ENCODE data around the gene VSTM2B.
"Not testable (repeated sequence)": the region's sequence is repeated elsewhere in the genome, so short reads cannot be mapped to it uniquely, and the experiment has no call there.

The VSTM2B gene

DNA sequence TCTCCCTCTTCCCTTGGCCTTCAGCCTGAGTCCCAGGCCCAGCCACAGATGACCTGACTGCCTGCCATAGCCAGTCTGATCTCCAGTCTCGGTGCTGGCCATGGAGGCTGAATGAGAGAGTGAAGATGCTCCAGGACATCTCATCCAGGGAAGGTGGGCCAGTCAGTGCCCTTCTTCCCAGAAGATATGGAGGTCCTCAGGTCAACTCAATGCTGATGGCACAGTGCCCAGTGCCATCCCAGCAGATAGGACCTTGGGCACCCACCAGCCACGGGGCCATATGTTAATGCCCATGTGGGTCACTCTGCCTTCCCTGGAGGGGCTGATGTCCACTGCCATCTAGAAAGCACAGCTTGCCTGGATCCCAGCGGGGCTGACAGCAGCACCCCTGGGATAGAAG is 7.2 kb downstream of the VSTM2B start:
- no peak for DNase-seq

DNA sequence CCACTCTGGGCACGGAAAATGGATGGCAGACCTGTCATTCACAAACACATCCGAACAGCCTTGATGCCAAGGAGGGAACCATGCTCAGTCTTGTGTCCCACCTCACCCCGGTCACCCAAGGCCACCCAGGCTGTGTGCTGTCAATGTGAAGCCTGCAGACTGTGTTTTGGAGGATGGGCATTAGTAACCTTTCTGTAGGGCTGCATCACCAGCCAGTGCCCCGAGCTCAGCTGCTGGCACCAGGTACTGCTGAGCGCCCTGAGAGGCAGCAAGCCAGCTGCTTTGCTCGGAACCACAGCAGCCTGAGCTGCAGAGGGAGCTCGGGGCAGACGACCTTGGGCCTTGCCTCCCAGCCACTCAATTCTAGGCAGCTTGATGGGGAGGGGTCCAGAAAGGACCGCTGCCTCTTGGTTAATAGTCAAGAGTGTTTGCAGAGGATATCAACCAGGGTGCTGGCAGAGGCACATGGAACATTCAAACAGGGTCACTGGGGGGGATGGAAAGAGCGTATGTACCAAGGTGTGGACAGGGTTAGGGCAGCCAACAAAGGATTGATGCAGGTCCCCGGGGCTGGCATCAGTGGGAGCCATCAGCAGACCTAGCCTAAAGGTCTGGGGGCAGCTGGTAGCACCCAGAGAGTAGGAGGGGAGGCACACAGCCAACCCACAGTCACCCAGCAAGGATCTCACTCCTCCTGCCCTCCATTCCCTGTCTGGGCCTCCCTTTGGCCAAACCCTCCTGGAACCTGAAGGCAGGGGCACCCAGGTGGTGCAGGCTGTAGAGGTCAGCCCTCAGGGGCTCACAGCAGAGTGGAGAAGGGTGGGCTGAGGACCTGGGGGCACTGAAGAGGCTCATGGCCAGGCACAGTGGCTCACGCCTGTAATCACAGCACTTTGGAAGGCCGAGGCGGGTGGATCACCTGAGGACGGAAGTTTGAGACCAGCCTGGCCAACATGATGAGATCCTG is 8.1 kb downstream of the VSTM2B start:
- no peak for DNase-seq

DNA sequence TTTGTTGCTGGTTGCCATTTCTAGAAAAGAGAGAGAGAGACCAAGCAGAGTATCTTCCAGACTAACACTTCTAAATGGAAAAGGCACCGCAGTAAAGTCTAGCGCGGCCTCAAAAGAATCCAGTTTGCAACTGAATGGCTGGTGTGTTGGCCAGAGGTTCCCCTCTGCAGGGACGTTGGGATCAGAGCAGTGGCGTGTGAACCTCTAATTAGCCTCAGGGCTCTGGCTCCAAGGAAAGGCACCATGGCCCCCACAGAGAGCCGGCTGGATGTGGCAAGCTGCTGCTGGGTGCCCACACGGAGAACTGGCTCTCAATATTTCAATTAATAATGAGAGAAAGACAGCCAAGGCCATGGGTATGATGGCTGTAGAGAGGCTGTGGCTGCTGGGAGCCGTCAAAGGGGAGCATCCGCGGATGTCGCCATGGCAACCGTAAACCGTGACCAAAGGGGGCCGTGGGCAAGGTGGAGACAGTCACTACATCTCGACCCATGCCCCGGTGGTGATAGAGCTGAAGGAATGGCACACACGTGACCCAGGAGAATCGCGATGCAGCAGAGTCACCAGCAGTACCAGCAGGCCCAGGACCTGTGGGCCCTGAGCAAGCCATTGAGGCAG is 9.5 kb downstream of the VSTM2B start:
- no peak for DNase-seq

DNA sequence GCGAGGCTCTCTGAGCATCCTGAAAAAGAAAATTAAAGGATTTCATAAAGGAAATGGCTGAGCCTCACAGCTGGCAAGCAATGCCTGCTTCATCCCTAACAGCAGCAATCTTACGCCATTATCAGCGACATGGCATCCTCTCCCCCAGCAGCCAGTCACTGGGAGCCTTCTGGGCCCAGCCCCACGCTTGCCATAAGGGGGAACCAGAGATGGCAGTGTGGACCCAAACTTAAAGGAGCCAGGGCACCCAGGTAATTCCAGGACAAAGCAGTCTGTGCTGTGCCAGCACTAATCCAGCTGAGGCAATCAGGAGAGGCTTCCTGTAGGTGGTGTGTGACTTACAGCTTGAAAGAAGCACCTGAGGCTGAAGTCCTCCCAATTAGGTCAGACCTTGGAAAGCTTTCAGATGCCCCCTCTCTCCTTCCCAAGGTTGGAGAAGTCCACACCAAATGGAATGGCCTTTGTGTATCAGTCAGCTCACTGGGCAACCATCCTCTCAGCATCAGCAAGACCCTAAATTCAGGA is 10.3 kb downstream of the VSTM2B start:
- DNase-seq = no peak

DNA sequence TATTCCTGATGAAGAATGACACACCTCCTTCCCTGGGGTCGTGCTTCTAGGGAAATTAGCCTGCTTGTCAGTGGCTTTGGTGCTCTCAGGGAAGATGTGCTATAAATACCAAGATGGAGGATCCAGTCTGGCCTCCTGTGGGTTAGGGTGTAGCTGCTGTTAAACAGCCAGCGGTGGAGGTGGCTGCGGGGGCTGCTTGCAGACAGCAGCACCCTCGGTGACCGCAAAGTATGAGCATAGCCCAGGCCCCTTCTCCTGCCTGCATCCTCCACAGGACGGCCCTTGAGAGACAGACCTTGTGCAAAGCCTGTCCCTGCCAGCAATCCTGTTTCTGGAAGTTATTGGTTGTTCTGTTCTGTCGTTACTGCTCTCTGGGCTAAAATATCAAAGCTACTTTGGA is 11.4 kb downstream of the VSTM2B start:
- no peak for DNase-seq

DNA sequence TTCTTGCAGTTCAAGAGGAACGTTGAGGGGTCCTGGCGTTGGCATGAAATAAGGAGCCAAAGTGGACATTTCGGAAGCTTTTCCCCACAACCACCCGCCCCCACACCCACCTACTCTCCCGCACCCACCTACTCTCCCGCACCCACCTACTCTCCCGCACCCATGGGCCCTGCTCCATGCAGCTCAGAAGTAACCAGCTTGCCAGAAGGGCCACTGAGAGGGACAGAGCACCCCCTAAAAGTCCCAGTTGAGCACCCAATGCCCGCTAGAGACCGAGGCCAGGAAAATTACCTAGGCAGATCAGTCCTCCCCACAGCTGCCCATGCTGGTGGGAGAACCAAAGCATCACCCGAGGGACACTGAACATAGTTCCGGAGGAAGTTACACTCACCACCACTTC is 11.8 kb downstream of the VSTM2B start:
- no peak for DNase-seq

DNA sequence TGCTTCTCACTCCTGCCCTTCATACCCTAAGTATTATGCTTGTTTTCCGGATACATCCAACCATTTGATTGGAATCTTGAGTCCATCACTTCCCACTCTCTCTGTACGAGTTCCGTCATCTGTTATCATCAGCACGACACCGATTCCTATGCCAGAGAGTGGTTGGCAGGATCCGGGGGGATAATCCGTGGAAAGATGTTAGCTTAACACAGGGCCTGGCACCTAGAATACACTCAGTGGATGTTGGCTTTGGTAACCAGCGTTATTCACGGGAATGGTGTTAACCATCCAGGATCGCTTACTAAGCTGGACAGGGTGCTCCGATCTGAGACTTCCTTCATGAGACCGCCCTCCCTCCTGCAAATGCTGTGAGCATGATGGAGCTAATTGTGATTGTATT is 12.4 kb downstream of the VSTM2B start:
- no peak for DNase-seq

DNA sequence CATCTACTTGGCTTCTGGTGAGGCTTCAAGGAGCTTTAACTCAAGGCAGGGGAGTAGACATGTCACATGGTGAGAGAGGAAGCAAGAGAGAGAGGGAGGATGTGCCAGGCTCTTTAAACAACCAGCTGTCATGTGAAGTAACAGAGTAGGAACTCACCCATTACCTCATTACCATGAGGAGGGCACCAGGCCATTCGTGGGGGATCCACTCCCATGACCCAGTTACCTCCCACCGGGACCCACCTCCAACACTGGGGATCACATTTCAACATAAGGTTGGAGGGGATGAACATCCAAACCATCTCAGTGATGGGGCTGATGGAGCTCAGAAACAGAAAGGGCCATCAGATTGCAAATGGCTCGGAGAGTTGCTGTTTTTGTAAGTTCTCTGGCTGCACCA is 12.9 kb downstream of the VSTM2B start:
- no peak for DNase-seq

DNA sequence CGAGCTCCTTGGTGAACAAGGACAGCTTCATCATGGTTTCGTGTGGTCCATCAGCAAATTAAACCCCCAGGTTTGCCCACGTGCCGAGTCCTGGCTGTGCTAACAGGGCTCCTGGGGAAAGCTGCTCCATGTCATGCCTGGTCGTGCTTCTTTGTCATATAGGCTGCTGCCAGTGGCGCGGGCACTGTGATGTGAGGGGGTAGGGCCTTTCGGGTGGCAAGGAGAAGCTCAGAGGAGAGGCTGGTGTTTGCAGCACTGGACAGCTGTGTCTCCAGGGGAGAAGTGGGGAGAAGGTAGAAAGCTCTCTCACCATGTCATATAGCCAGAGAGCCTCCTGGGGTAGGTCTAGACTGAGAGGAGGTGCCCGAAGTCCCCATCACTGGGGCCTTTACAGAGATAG is 13.3 kb downstream of the VSTM2B start:
- no peak for DNase-seq

DNA sequence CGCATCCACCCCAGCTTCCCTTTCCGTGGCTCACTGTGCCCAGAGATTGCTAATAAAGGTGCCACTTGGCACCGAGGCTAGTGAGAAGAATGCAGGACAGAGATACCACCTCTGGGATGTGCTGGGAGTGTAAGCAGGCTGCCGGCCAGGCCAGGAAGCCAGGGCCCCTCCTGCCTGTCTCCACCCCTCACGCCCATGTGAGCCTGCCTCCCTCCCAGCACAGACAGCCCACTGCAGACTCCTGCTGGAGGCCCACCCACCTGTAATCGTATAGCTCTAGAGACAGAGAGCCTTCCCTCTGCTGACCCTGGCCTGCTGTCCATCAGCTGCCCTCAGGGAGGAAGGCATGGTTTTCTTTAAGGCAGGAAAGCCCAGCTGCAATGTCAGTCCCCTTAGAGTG is 13.9 kb downstream of the VSTM2B start:
- no peak for DNase-seq

DNA sequence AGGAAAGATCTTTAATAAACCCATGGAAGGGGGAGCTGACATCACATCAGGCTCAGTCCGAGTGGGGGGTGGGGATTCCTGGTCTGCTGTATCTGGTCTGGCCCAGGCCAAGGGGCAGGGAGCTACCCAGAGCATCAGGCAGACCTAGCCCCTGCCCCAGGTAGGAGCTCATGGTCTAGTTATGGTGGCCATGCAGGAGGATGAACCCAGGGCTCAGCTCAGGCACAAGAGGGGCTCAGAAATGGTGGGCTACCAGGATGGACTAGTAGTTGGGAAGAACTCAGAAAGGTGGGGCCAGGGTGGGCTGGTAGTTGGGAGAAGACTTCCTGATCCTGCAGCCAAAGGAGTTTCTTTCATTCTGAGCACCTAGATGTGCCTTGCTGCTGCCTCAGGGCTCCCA is 14.3 kb downstream of the VSTM2B start:
- DNase-seq = no peak

DNA sequence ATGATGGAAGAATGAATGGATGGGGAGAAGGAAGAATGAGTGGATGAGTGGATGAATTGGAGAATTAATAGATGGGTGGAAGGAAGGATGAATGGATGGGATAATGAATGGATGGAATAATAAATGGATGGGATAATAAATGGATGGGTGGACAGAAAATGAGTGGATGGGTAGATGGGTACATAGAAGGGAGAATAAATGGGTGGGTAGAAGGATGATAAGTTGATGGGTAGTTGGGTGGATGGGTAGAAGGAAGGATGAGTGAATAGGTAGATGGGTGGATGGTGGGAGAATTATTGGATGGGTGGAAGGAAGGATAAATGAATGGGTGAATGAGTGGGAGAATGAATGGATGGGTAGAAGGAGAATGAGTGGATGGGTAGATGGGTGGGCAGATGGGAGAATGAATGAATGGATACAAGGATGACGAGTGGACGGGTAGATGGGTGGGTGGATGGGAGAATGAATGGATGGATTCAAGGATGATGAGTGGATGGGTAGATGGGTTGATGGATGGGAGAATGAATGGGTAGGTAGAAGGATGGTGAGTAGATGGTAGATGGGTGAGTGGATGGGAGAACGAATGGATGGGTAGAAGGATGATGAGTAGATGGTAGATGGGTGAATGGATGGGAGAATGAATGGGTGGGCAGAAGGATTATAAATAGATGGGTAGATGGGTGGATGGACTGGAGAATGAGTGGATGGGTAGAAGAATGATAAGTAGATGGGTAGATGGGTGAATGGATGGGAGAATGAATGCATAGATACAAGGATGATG is 15.9 kb downstream of the VSTM2B start:
- no peak for DNase-seq

DNA sequence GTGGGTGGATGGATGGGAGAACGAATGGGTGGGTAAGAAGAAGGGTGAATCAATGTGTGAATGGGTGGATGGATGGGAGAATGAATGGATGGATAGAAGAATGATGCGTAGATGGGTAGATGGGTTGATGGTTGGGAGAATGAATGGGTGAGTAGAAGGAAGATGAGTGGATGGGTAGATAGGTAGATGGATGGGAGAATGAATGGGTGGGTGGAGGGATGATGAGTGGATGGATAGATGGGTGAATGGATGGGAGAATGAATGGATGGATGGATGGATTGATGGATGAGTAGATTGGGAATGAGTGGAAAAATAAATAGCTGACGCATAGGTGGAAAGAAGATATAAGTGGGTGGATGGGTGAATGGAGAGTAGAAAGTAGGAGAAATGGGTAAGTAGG is 16.5 kb downstream of the VSTM2B start:
- DNase-seq = no peak

DNA sequence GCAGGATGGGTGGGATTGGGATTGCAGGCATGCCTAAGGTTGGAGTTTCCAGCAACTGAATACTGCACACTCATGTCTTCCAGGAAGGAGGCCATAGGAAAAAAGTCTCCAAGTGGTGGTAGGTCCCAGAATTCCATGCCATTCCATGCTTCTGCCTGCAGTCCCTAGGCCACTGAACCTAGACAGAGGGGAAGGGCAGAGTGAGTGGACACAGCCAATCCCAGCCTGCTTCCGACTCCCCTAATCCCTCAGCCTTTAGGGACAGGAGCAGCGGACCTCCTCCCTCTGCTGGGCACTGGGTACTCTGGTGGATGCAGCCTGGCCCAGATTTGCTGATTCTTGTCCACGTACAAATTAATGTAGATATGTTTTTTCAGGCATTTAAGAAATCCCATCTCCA is 17.0 kb downstream of the VSTM2B start:
- no peak for DNase-seq

DNA sequence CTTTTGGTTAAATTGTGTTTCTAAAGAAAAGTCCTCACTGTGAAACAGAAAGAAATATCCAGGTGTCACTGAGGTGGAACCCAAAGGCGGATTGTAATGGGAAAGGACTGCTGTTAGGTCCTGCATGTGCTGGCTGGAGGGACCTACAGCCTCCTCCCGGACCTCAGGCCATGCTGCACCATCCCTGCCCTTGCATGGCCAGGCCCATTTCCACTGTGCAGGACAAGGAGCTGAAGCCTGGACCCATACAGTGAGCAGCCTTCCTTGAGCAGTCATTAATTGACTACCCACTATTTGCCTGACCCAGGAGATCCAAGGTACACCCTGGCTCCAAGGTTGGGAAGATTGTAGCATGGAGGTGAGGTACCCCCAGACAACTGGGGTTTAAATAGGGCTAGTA is 17.6 kb downstream of the VSTM2B start:
- DNase-seq = no peak

DNA sequence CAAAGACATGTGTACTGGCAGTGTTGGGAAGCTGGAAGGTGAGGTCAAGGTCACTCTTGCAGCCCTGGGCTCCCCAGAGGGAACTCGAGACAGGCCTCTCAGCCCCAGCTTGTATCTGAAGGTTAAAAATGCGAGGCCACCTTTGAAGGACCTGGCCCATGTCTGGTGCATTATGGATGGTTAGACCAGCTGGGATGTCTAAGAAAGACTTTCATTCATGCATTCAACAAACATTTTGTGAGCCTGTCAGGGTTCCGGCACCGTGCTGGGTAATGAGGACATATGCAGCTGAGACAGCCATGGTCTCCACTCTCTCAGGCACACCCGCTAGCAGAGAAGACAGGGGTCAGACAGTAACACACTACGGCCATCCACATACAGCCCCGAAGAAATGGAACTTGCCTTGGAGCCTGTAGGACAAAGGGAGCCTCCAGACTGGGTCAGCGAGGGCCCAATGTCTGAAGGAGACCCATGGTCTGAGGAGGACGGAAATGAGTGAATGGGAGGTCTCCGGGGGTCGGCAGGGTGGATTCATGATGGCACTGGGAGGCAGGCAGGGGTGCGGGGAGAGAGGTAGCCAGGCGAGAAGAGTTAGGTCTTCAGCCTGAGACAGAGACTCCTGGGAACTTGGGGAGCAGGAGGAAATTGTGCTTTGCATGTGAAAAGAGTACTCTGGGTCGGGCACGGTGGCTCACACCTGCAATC is 19.0 kb downstream of the VSTM2B start:
- no peak for DNase-seq

DNA sequence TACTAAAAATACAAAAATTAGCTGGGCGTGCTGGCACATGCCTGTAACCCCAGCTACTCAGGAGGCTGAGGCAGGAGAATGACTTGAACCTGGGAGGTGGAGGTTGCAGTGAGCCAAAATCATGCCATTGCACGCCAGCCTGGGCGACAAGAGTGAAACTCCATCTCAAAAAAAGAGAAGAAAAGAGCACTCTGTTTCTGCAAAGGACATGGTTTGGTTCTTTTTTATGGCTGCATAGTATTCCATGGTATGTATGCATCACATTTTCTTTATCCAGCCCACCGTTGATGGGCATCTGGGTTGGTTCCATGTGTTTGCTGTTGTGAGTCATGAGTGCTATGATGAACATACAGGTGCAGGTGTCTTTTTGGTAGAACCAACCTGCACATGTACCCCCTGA is 19.7 kb downstream of the VSTM2B start:
- DNase-seq = not testable (repeated sequence)

DNA sequence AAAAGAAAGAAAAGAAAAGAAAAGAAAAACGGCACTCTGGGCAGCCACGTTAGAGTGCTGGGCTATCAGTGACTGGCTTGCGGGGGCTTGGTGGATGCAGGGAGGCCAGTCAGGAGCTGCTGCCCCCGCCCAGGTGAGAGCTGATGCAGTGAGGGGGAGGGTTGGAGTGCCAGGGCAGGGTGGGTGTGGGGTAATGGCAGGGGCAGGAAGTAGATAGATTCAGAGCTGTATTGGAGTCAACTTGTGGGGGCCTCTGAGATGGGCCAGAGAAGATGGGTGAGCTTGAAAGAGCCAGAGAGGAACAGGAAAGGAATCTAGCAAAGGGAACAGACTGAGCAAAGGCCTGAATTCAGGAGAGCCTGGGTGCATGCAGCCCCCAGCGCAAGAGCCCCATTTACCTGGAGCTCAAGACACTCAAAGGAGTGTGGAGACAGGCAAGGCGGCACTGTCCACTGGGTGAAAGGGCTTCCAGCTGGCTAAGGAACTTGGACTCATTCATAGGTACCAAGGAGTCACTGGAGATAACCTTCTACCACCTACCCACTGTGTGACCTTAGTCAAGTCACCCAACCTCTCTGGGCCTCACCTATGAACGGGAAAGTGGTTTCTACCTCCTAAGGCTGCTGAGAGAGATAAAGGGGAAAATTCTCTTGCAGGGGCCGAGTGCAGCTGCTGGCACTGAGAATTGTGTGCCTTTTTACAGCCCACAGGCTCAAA is 20.2 kb downstream of the VSTM2B start:
- no peak for DNase-seq

DNA sequence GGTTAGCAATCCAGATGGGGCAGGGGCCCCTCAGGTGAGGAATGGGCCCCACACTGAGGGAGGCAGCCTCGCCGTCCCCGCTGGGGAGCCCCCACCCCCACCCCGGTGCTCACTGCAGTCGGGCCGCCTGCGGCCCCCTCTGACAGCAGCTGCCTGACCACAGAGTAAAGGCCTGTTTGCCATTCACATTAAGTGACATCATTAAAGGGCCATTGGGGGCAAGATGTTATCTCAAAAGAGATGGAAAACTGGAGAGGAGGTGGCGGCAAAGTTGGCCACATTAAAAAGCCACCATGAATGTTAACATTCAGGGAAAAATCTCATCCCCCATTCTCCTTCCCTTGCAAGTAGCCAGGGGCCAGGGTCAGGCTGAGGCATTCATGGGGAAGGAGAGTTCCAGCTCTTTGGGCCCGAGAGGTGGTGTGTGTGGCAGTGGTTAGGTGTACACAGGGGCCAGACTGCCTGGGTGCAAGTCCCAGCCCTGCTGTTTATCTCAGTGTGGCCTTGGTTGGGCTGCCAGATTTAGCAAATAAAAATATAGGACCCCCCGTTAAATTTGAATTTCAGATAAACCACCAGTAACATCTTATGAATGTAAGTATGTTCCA is 20.9 kb downstream of the VSTM2B start:
- no peak for DNase-seq

DNA sequence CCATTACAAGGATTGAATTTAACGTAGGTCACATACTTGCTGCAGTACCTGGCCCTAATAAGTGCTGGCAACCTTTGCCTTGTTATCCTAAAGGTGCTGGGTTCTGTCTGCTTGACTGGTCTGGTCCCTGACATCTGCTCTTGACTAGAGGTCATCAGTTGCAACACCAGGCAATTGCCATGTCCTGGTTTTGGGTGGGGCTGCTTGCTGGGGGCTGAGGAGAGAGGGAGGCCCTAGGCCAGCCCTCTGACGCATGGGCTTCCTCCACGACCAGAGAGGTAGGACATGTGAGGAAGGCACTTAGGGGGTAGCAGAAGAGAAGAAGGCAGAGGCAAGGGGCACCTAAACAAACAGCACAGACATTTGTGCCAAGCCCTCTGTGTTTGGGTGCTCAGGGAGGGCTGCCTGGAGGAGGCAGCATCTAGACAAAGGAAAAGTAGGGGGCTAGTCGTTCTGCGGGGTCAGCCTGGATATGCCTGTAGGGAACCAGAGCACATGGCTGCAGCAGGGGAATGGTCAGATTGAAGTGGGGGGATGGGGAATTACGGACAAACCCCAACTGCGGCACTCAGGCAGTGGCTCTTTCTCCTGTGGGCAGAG is 21.7 kb downstream of the VSTM2B start:
- no peak for DNase-seq

DNA sequence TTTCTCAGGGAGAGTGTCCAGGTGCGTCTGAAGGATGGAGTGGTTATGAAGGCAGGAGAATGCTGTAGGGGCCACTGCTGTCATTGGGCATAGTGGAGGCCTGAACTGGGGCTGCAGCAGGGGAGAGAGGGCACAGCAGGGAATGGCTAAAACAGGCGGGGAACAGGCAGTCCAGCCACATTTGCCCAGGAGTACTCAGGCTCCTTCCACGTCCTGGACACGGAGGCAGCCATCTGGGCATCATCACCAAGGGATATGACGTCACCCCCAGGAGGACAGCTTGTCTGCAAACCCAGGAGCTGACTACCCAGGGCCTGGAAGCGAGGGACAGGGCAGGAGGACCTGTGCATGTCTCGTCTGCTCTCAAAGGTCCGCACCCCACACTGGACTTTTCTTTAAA is 22.2 kb downstream of the VSTM2B start:
- no peak for DNase-seq

Data from fibroblast of skin of right biceps (primary cell).